SJCRH30 (cell line): ENCODE results near the gene MMP17. TPM values are rescaled to one million over a fixed set of nuclear protein-coding genes. Genes with fewer than 3 reads are reported as not detected.
"Not testable (repeated sequence)": the region's sequence is repeated elsewhere in the genome, so short reads cannot be mapped to it uniquely, and the experiment has no call there.

Experiments
- DNase-seq, 2 experiments: peaks; one replicate each; pipeline ENCODE4 v3.0.0-alpha.2; 2015 to 2020
- H3K27ac ChIP-seq: fragments of 250-450 bp; sonication (Bioruptor Pico); 2 replicates; pipeline ENCODE4 v1.5.1; 2020; ENCODE audit warnings: mild to moderate bottlenecking, moderate library complexity
- H3K27me3 ChIP-seq: fragments of 250-450 bp; sonication (Bioruptor Pico); 2 replicates; pipeline ENCODE4 v1.5.1; 2020; ENCODE audit warnings: mild to moderate bottlenecking, moderate library complexity
- H3K36me3 ChIP-seq: fragments of 250-450 bp; sonication (Bioruptor Pico); 2 replicates; pipeline ENCODE4 v1.5.1; 2020; ENCODE audit warnings: mild to moderate bottlenecking, moderate library complexity
- H3K4me1 ChIP-seq: fragments of 250-450 bp; sonication (Bioruptor Pico); 2 replicates; pipeline ENCODE4 v1.5.1; 2020; ENCODE audit warnings: mild to moderate bottlenecking, moderate library complexity
- H3K4me3 ChIP-seq: fragments of 250-450 bp; sonication (Bioruptor Pico); 2 replicates; pipeline ENCODE4 v1.5.1; 2020; ENCODE audit warnings: mild to moderate bottlenecking, moderate library complexity
- H3K9me3 ChIP-seq: fragments of 250-450 bp; sonication (Bioruptor Pico); replicated peaks from 2 replicates; pipeline ENCODE4 v1.5.1; 2020; ENCODE audit warnings: mild to moderate bottlenecking, moderate library complexity
- total RNA-seq: library from RNA; depleted of rRNA; stranded (reverse); fragments of >200 nt; shearing (Covaris generic); gene quantifications from 2 replicates; pipeline ENCODE4 v1.2.3, GENCODE V29; 2014

Gene MMP17
- total RNA-seq, 1 experiment from 2014 or later: 2.3 TPM

- Histone ChIP-seq H3K4me3 (no peak overlapping the region), H3K36me3 (no peaks in the 10 kb centered on the region), H3K27ac (no peak overlapping the region), H3K4me1 (no peaks in the 10 kb centered on the region), H3K9me3 (no peaks in the 10 kb centered on the region), H3K27me3 (no peaks in the 10 kb centered on the region)
- DNase-seq: peak in 1 of 2 experiments; percentile 22
These were observed 41.8 kb downstream of the MMP17 start for GRCh38 chr12:131869871-131870418.

GRCh38 chr12:131871677-131872076 lies 43.5 kb downstream of the MMP17 start:
- DNase-seq: no peak
- H3K36me3 ChIP-seq: no peaks in the 10 kb centered on the region
- H3K4me3 ChIP-seq: no peak overlapping the region
- no peak overlapping the region for H3K27ac ChIP-seq
- H3K27me3 ChIP-seq: no peaks in the 10 kb centered on the region
- H3K4me1 ChIP-seq: no peaks in the 10 kb centered on the region
- H3K9me3 ChIP-seq: no peaks in the 10 kb centered on the region

GRCh38 chr12:131872154-131873051 lies 44.2 kb downstream of the MMP17 start:
- DNase-seq: no peak
- Histone ChIP-seq H3K27ac (no peak overlapping the region), H3K4me1 (no peaks in the 10 kb centered on the region), H3K27me3 (no peaks in the 10 kb centered on the region), H3K36me3 (no peaks in the 10 kb centered on the region), H3K4me3 (no peak overlapping the region), H3K9me3 (no peaks in the 10 kb centered on the region)

- no peak overlapping the region for H3K4me3 ChIP-seq
- H3K36me3 ChIP-seq: no peaks in the 10 kb centered on the region
- no peak overlapping the region for H3K27ac ChIP-seq
- no peaks in the 10 kb centered on the region for H3K4me1 ChIP-seq
- H3K27me3 ChIP-seq: no peaks in the 10 kb centered on the region
- DNase-seq: no peak
- H3K9me3 ChIP-seq: no peaks in the 10 kb centered on the region
These were observed 45.1 kb downstream of the MMP17 start for GRCh38 chr12:131873293-131873692.

GRCh38 chr12:131874972-131875371 lies 46.8 kb downstream of the MMP17 start:
- not testable (repeated sequence) for H3K9me3 ChIP-seq, DNase-seq, H3K27me3 ChIP-seq, H3K36me3 ChIP-seq, H3K4me1 ChIP-seq, H3K27ac ChIP-seq, H3K4me3 ChIP-seq

GRCh38 chr12:131877216-131877615 lies 49.0 kb downstream of the MMP17 start:
- H3K4me1 ChIP-seq, H3K27me3 ChIP-seq, DNase-seq, H3K27ac ChIP-seq, H3K4me3 ChIP-seq, H3K36me3 ChIP-seq, H3K9me3 ChIP-seq: not testable (repeated sequence)

GRCh38 chr12:131878436-131878835 lies 50.2 kb downstream of the MMP17 start:
- H3K27ac ChIP-seq, H3K4me3 ChIP-seq, H3K4me1 ChIP-seq, H3K9me3 ChIP-seq, DNase-seq, H3K36me3 ChIP-seq, H3K27me3 ChIP-seq: not testable (repeated sequence)

DNA sequence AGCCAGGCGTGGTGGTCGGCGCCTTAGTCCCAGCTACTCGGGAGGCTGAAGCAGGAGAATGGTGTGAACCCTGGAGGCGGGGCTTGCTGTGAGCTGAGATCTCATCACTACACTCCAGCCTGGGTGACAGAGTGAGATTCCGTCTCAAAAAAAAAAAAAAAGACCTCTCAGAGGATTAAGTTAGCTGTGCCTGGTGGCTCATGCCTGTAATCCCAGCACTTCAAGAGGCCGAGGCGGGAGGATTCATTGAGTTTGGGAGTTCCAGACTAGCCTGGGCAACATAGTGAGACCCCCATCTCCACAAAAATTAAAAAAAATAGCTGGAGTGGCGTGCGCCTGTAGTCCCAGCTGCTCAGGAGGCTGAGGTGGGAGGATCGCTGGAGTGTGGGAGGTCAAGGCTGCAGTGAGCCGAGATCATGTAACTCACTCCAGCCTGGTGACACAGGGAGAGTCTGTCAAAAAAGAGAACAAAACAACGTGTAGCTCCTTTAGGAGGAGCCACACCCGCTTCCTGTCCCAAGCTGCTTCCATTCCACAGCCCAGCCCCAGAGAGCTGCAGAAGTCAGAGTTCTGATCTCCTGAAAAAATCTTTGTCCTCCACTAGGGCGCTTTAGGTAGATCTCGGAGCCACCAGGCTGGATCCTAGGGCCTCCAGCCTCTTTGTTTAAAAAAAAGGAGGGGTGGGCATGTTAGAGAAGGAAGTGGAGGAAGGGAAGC lies 54.8 kb downstream of the MMP17 start:
- no peak for DNase-seq
- H3K4me1 ChIP-seq: no peaks in the 10 kb centered on the region
- H3K36me3 ChIP-seq: no peaks in the 10 kb centered on the region
- no peaks in the 10 kb centered on the region for H3K27me3 ChIP-seq
- H3K9me3 ChIP-seq: peaks cover 4% of the 10 kb centered on the region; the same call in 1 of the 2 replicates
- no peak overlapping the region for H3K27ac ChIP-seq
- H3K4me3 ChIP-seq: no peak overlapping the region

DNA sequence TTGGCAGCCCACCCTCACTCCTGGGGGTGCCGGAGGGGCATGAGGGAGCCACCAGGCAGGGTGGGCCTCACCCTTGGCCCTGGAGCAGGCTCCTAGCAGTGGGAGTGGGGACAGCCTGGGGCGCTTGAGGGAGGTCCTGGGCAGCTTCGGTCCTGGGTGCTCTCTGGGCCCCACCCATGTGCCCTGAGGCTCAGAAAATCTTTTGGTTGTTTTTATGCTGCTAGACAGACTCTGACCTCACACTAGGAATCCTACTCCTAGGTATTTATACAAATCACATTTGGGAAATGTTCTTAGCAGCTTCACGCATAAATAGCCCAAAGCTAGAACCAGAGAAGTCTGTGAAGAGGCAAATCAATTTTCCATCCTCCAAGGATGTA lies 55.3 kb downstream of the MMP17 start:
- DNase-seq: no peak
- Histone ChIP-seq H3K27me3 (no peaks in the 10 kb centered on the region), H3K27ac (no peak overlapping the region), H3K36me3 (no peaks in the 10 kb centered on the region), H3K4me1 (no peaks in the 10 kb centered on the region), H3K9me3 (peaks cover 4% of the 10 kb centered on the region; the same call in 1 of the 2 replicates), H3K4me3 (no peak overlapping the region)

DNA sequence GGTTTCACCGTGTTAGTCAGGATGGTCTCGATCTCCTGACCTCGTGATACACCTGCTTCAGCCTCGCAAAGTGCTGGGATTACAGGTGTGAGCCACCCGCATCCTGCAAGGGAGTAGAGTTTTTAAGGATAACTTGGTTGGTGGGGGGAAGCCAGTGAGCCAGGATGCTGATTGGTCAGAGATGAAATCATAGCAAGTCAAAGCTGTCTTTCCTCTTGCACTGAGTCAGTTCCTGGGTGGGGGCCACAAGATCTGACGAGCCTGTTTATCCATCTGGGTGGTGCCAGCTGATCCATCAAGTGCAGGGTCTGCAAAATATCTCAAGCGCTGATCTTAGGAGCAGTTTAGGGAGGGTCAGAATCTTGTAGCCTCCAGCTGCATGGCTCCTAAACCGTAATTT lies 56.9 kb downstream of the MMP17 start:
- H3K27me3 ChIP-seq, H3K4me3 ChIP-seq, H3K27ac ChIP-seq, H3K36me3 ChIP-seq, H3K4me1 ChIP-seq, H3K9me3 ChIP-seq, DNase-seq: not testable (repeated sequence)

DNA sequence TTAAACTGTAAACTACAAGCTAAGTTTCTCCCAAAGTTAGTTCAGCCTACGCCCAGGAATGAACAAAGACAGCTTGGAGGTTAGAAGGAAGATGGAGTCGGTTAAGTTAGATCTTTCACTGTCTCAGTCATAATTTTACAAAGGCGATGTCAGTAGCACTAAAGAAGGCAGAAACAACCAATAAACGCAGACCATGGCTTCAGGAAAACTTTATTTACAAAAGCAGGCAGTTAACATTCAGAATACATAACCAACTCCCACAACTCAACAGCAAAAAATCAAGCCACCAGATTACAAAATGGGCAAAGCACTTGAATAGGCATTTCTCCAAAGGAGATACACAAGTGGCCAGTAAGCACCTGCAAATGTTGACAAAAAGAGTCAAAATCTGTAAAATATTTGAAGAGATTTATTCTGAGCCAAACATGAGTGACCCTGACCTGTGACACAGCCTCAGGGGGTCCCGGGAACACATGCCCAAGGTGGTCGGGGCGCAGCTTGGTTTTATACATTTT lies 57.4 kb downstream of the MMP17 start:
- Histone ChIP-seq H3K27ac (no peak overlapping the region), H3K4me1 (no peaks in the 10 kb centered on the region), H3K4me3 (no peak overlapping the region), H3K36me3 (no peaks in the 10 kb centered on the region), H3K27me3 (no peaks in the 10 kb centered on the region), H3K9me3 (peaks cover 4% of the 10 kb centered on the region; the same call in 1 of the 2 replicates)
- DNase-seq: no peak

DNA sequence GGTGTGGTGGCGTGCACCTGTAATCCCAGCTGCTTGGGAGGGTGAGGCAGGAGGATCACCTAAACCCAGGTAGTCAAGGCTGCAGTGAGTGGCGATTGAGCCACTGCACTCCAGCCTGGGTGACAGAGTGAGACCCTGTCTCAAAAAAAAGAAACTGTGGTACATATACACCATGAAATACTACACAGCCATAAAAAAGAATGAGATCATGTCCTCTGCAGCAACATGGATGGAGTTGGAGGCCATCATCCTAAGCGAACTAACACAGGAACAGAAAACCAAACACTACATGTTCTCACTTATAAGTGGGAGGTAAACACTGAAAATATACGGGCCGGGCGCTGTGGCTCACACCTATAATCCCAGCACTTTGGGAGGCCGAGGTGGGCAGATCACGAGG lies 63.5 kb downstream of the MMP17 start:
- not testable (repeated sequence) for DNase-seq, H3K9me3 ChIP-seq, H3K36me3 ChIP-seq, H3K4me1 ChIP-seq, H3K4me3 ChIP-seq, H3K27ac ChIP-seq, H3K27me3 ChIP-seq

- Histone ChIP-seq H3K9me3 (no peaks in the 10 kb centered on the region), H3K27ac (no peak overlapping the region), H3K27me3 (no peaks in the 10 kb centered on the region), H3K4me1 (no peaks in the 10 kb centered on the region; the same call in 1 of the 2 replicates), H3K36me3 (no peaks in the 10 kb centered on the region), H3K4me3 (no peak overlapping the region)
- no peak for DNase-seq
These were observed 64.8 kb downstream of the MMP17 start for GRCh38 chr12:131892711-131893604.

DNA sequence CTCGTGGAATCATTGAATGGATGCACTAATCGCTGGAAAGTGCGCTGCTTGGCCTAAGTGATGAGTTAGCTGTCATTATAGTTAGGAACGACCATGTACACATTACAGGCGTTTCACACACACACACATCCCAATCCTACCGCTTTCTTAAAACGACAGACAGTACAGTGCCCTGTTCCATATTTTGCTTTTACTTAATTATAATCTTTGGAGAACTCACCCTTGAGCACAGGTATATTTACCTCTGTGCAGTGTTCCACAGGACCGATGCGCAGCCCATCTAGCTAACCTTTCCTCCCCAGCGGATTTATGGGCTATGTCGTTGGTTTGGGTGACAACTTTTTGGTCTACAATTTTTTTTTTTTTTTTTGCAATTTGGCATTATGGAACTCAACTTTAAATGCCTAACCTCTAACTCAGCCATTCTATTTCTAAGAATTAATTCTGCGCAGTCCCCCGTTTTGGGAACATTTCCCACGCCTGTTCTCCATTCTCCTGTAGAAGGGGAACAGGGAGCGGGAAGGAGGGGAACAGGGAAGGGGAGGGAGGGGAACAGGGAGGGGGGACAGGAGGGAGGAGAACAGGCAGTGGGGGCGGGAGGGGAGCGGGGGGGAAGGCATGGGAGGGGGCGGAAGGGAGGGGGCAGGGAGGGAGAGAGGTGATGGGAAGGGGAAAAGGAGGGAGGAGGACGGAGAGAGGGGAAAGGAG lies 65.6 kb downstream of the MMP17 start:
- DNase-seq: no peak
- no peak overlapping the region for H3K4me3 ChIP-seq

More for the DNA sequence above, 65.6 kb downstream of the MMP17 start:
- Histone ChIP-seq H3K36me3 (no peaks in the 10 kb centered on the region), H3K27ac (no peak overlapping the region), H3K4me1 (no peaks in the 10 kb centered on the region; the same call in 1 of the 2 replicates), H3K9me3 (no peaks in the 10 kb centered on the region), H3K27me3 (no peaks in the 10 kb centered on the region)
